Thyroid gland (tissue), 4 donors: ENCODE results near the gene ARHGEF6.

Source experiments
- POLR2A ChIP-seq, 2 donors: fragments of 450-650 bp; IDR thresholded peaks; one replicate each; pipeline ENCODE4 v1.6.1; 2017; ENCODE audit warnings: antibody characterized with exemption in 2 of 2, mild to moderate bottlenecking in 2 of 2, moderate library complexity in 1 of 2
- TF ChIP-seq, protein P1 (sequence below), 6 experiments: fragments of 200-600 bp in 3 of 6; fragments of 450-650 bp in 3 of 6; sonication (generic) in 3 of 6; IDR thresholded peaks; one replicate each; pipeline ENCODE4 v1.5.1; 2016 to 2019; ENCODE audit warnings: antibody characterized with exemption in 6 of 6, mild to moderate bottlenecking in 2 of 6, inconsistent platforms in 1 of 6, moderate library complexity in 1 of 6

DNA sequence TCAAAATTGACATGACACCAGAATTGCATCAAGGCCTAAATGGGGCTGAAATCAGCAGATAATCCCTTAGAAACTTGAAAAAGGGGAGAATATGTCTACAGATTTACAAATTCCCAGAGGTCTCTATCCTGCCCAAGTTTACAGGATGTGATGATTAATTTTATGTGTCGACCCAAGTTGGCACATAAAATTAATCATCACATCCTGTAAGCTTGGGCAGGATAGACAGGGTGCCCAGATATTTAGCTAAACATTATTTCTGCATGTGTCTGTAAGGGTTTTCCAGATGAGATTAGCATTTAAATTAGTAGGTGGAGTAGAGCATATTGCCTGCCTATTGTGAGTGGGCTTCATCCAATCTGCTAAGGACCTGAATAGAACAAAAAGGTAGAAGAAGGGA, 52.3 kb downstream of the ARHGEF6 start:
- TF ChIP-seq, protein P1, sequence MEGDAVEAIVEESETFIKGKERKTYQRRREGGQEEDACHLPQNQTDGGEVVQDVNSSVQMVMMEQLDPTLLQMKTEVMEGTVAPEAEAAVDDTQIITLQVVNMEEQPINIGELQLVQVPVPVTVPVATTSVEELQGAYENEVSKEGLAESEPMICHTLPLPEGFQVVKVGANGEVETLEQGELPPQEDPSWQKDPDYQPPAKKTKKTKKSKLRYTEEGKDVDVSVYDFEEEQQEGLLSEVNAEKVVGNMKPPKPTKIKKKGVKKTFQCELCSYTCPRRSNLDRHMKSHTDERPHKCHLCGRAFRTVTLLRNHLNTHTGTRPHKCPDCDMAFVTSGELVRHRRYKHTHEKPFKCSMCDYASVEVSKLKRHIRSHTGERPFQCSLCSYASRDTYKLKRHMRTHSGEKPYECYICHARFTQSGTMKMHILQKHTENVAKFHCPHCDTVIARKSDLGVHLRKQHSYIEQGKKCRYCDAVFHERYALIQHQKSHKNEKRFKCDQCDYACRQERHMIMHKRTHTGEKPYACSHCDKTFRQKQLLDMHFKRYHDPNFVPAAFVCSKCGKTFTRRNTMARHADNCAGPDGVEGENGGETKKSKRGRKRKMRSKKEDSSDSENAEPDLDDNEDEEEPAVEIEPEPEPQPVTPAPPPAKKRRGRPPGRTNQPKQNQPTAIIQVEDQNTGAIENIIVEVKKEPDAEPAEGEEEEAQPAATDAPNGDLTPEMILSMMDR (IDR thresholded peaks at IDR 0.05): no peak
- TF ChIP-seq POLR2A (IDR thresholded peaks at IDR 0.05): no peak
